ENCODE data around the gene IVL.

Gene IVL

GRCh38 chr1:152907686-152908601 lies at the start of gene IVL:
TSS of gene IVL (plus strand) at chr1:152908546. CDS start at chr1:152909798, 1,252 bp downstream.
- no peak within 1 kb of the TSS for H3K4me3 ChIP-seq (ENCODE audit: low read depth, low read length)
- CTCF ChIA-PET: interaction anchor here (1.3 to 21.3 kb wide), 3 partner anchors 18 to 37 kb away, joined by 5 to 203 read pairs (median 13); no protein-coding TSS in a partner anchor
- POLR2A ChIA-PET: no interaction called here

GRCh38 chr1:152859696-152860095 lies 48.6 kb upstream of the IVL start, which contains the start of gene LCE7A:
TSS of gene LCE7A (plus strand) at chr1:152859996. CDS start at chr1:152860698, 702 bp downstream.
- no peak for DNase-seq (ENCODE audit: low read depth, low spot score)
- ChIA-PET CTCF (interaction anchor here (10.2 kb wide), 1 partner anchor 11 kb away, joined by 71 read pairs; no protein-coding TSS in a partner anchor), POLR2A (no interaction called here)
- TF ChIP-seq CTCF (IDR thresholded peaks at IDR 0.05; ENCODE audit: insufficient read depth, low read length, missing control alignments): no peak
- no peak within 1 kb of the TSS for H3K4me3 ChIP-seq (ENCODE audit: low read depth, low read length)

More at GRCh38 chr1:152907686-152908601, at the start of gene IVL:
- TF ChIP-seq CTCF (IDR thresholded peaks at IDR 0.05; ENCODE audit: insufficient read depth, low read length, missing control alignments): no peak
- no peak for DNase-seq (ENCODE audit: low read depth, low spot score)

- no peak overlapping the region for H3K4me3 ChIP-seq (ENCODE audit: low read depth, low read length)
- ChIA-PET POLR2A (no interaction called here), CTCF (interaction anchor here (10.2 kb wide), 1 partner anchor 11 kb away, joined by 71 read pairs; no protein-coding TSS in a partner anchor)
- no peak for DNase-seq (ENCODE audit: low read depth, low spot score)
- TF ChIP-seq CTCF (IDR thresholded peaks at IDR 0.05; ENCODE audit: insufficient read depth, low read length, missing control alignments): no peak
Observed at GRCh38 chr1:152860129-152860528, 48.2 kb upstream of the IVL start.

GRCh38 chr1:152861374-152861773 lies 47.0 kb upstream of the IVL start:
- H3K4me3 ChIP-seq (ENCODE audit: low read depth, low read length): no peak overlapping the region
- TF ChIP-seq CTCF (IDR thresholded peaks at IDR 0.05; ENCODE audit: insufficient read depth, low read length, missing control alignments): no peak
- no peak for DNase-seq (ENCODE audit: low read depth, low spot score)
- POLR2A ChIA-PET: no interaction called here
- CTCF ChIA-PET: interaction anchor here (1.3 to 10.2 kb wide), 2 partner anchors 9 to 65 kb away, joined by 4 to 71 read pairs; no protein-coding TSS in a partner anchor

GRCh38 chr1:152864443-152864842 lies 43.9 kb upstream of the IVL start:
- ChIA-PET CTCF (interaction anchor here (1.0 to 4.3 kb wide), 2 partner anchors 62 to 211 kb away, joined by 4 to 30 read pairs; no protein-coding TSS in a partner anchor), POLR2A (no interaction called here)
- H3K4me3 ChIP-seq (ENCODE audit: low read depth, low read length): no peak overlapping the region
- no peak for DNase-seq (ENCODE audit: low read depth, low spot score)
- no peak for TF ChIP-seq CTCF (IDR thresholded peaks at IDR 0.05; ENCODE audit: insufficient read depth, low read length, missing control alignments)

- no peak overlapping the region for H3K4me3 ChIP-seq (ENCODE audit: low read depth, low read length)
- ChIA-PET CTCF (interaction anchor here (1.2 to 4.3 kb wide), 3 partner anchors 60 to 356 kb away, joined by 3 to 30 read pairs (median 4); no protein-coding TSS in a partner anchor), POLR2A (no interaction called here)
- no peak for DNase-seq (ENCODE audit: low read depth, low spot score)
- TF ChIP-seq CTCF (IDR thresholded peaks at IDR 0.05; ENCODE audit: insufficient read depth, low read length, missing control alignments): no peak
Observed at GRCh38 chr1:152866321-152866720, 42.0 kb upstream of the IVL start.

Measured in AG04449 (cell line).